GM18517 (cell line): Measurements from ENCODE around the gene DHRS12.
A peak's percentile ranks its signal among the peaks of the same experiment; 100 is the strongest.

Experiments used
- ATAC-seq: cut with Tn5 transposase; IDR thresholded peaks from one replicate; pipeline ENCODE4 v1.9.1; 2021; ENCODE audit warnings: mild to moderate bottlenecking, moderate library complexity; ENCODE audit not compliant: unreplicated experiment

DHRS12 gene

GRCh38 chr13:51784097-51784496 is 19.9 kb downstream of the DHRS12 start:
- ATAC-seq, result no peak

- ATAC-seq, result no peak
These were observed 20.4 kb downstream of the DHRS12 start for GRCh38 chr13:51783428-51784094.

- ATAC-seq, result no peak
These were observed 21.8 kb downstream of the DHRS12 start for GRCh38 chr13:51782026-51782710.

- peak; percentile 63 for ATAC-seq
These were observed 22.5 kb downstream of the DHRS12 start for GRCh38 chr13:51781246-51782022.

GRCh38 chr13:51780099-51780498 is 23.9 kb downstream of the DHRS12 start:
- ATAC-seq, result no peak

- no peak for ATAC-seq
These were observed 25.6 kb downstream of the DHRS12 start for GRCh38 chr13:51778392-51778791.

- ATAC-seq, result no peak
These were observed 26.0 kb downstream of the DHRS12 start for GRCh38 chr13:51777921-51778320.

- ATAC-seq, result no peak
These were observed 27.8 kb downstream of the DHRS12 start for GRCh38 chr13:51776179-51776578.

- ATAC-seq, result no peak
These were observed 30.4 kb downstream of the DHRS12 start for GRCh38 chr13:51773515-51773914.

- ATAC-seq, result no peak
These were observed 31.2 kb downstream of the DHRS12 start for GRCh38 chr13:51772781-51773180.

GRCh38 chr13:51772105-51772455 is 31.9 kb downstream of the DHRS12 start:
- ATAC-seq, result no peak

GRCh38 chr13:51771418-51772104 is 32.4 kb downstream of the DHRS12 start:
- no peak for ATAC-seq

GRCh38 chr13:51770681-51771417 is 33.1 kb downstream of the DHRS12 start:
- no peak for ATAC-seq

- ATAC-seq, result no peak
These were observed 33.8 kb downstream of the DHRS12 start for GRCh38 chr13:51770160-51770559.

- ATAC-seq, result no peak
These were observed 34.4 kb downstream of the DHRS12 start for GRCh38 chr13:51769455-51770127.

- no peak for ATAC-seq
These were observed 35.0 kb downstream of the DHRS12 start for GRCh38 chr13:51768976-51769375.

GRCh38 chr13:51768378-51768921 is 35.5 kb downstream of the DHRS12 start:
- no peak for ATAC-seq

GRCh38 chr13:51767100-51767499 is 36.9 kb downstream of the DHRS12 start:
- no peak for ATAC-seq

GRCh38 chr13:51765142-51765515 is 38.8 kb downstream of the DHRS12 start:
- ATAC-seq, result no peak
